OCI-LY1 (cell line): ENCODE data around the gene CCK.

Experiments used
- H2AFZ ChIP-seq: fragments of 200-600 bp; sonication (generic), shearing (Covaris generic); 2 replicates; pipeline ENCODE4 v1.6.0; 2014; ENCODE audit warnings: antibody characterized with exemption, mild to moderate bottlenecking, low read length
- H3F3A ChIP-seq: fragments of 200-600 bp; sonication (generic), shearing (Covaris generic); 2 replicates; pipeline ENCODE4 v1.6.0; 2014; ENCODE audit warnings: mild to moderate bottlenecking, antibody characterized with exemption, low read length, moderate library complexity; ENCODE audit not compliant: insufficient read depth
- H3K27ac ChIP-seq: fragments of 200-600 bp; sonication (generic); 2 replicates; pipeline ENCODE4 v1.5.1; 2014; ENCODE audit warnings: low read length, mixed run types, mild to moderate bottlenecking, low read depth; ENCODE audit not compliant: poor library complexity, severe bottlenecking
- H3K27me3 ChIP-seq: fragments of 200-600 bp; sonication (generic); 2 replicates; pipeline ENCODE4 v1.6.0; 2014; ENCODE audit warnings: antibody characterized with exemption, mild to moderate bottlenecking, low read length, moderate library complexity; ENCODE audit not compliant: insufficient read depth
- H3K36me3 ChIP-seq: fragments of 200-600 bp; sonication (generic); 2 replicates; pipeline ENCODE4 v1.6.1; 2014; ENCODE audit warnings: mild to moderate bottlenecking, antibody characterized with exemption, low read length, moderate library complexity, mixed read lengths; ENCODE audit not compliant: insufficient read depth
- H3K4me1 ChIP-seq: fragments of 200-600 bp; sonication (generic); 2 replicates; pipeline ENCODE4 v1.5.1; 2014; ENCODE audit warnings: mild to moderate bottlenecking, low read length, moderate library complexity; ENCODE audit not compliant: insufficient read depth, severe bottlenecking
- H3K4me2 ChIP-seq: fragments of 200-600 bp; sonication (generic), shearing (Covaris generic); 2 replicates; pipeline ENCODE4 v1.6.1; 2014; ENCODE audit warnings: low read length
- H3K4me3 ChIP-seq: fragments of 200-600 bp; sonication (generic); 2 replicates; pipeline ENCODE4 v1.5.1; 2014; ENCODE audit warnings: low read length, low read depth, mild to moderate bottlenecking, mixed read lengths; ENCODE audit not compliant: poor library complexity, severe bottlenecking
- H3K79me2 ChIP-seq: fragments of 200-600 bp; shearing (Covaris generic); 2 replicates; pipeline ENCODE4 v1.6.1; 2016; ENCODE audit warnings: mixed run types, low read length, mixed read lengths; ENCODE audit not compliant: insufficient read depth
- H3K9ac ChIP-seq: fragments of 200-600 bp; sonication (generic), shearing (Covaris generic); 2 replicates; pipeline ENCODE4 v1.6.1; 2014; ENCODE audit warnings: mild to moderate bottlenecking, low read length, mixed read lengths
- H3K9me2 ChIP-seq: fragments of 200-600 bp; sonication (generic), shearing (Covaris generic); 2 replicates; pipeline ENCODE4 v1.6.1; 2014; ENCODE audit warnings: low read depth, mild to moderate bottlenecking, low read length, mixed read lengths
- H3K9me3 ChIP-seq: fragments of 200-600 bp; shearing (Covaris generic); 2 replicates; pipeline ENCODE4 v1.6.1; 2014; ENCODE audit warnings: low read length, mixed read lengths
- H4K20me1 ChIP-seq: fragments of 200-600 bp; sonication (generic), shearing (Covaris generic); 2 replicates; pipeline ENCODE4 v1.6.0; 2016; ENCODE audit warnings: mild to moderate bottlenecking, low read length; ENCODE audit not compliant: insufficient read depth
- CTCF ChIP-seq: fragments of 200-600 bp; sonication (generic), shearing (Covaris generic); IDR thresholded peaks from 2 replicates; pipeline ENCODE4 v1.5.1; 2017; ENCODE audit warnings: mild to moderate bottlenecking, antibody characterized with exemption, low read length, moderate library complexity, mixed read lengths
- EZH2 ChIP-seq: fragments of 200-600 bp; sonication (generic), shearing (Covaris generic); IDR thresholded peaks from 2 replicates; pipeline ENCODE4 v1.8.0; 2017; ENCODE audit warnings: borderline replicate concordance, mixed run types, mild to moderate bottlenecking, antibody characterized with exemption, low read length, moderate library complexity, mixed read lengths

Gene CCK

GRCh38 chr3:42256135-42256819, 9.7 kb downstream of the CCK start:
- Histone ChIP-seq H3K4me1 (no peaks in the 10 kb centered on the region), H3K9ac (no peak overlapping the region), H3K36me3 (no peaks in the 10 kb centered on the region), H3K79me2 (no peaks in the 10 kb centered on the region), H3K4me2 (no peak overlapping the region), H3K27me3 (no peaks in the 10 kb centered on the region), H2AFZ (no peak overlapping the region), H3F3A (no peaks in the 10 kb centered on the region), H3K9me3 (no peaks in the 10 kb centered on the region), H3K9me2 (no peaks in the 10 kb centered on the region), H3K27ac (no peak overlapping the region), H3K4me3 (no peak overlapping the region), H4K20me1 (no peaks in the 10 kb centered on the region)
- TF ChIP-seq CTCF (no peak), EZH2 (no peak)

- no peaks in the 10 kb centered on the region for H3K4me1 ChIP-seq
- no peaks in the 10 kb centered on the region for H3K9me2 ChIP-seq
- H3K4me3 ChIP-seq: no peak overlapping the region
- no peak overlapping the region for H2AFZ ChIP-seq
- TF ChIP-seq EZH2: no peak
- no peak for TF ChIP-seq CTCF
- no peak overlapping the region for H3K9ac ChIP-seq
- no peaks in the 10 kb centered on the region for H3K27me3 ChIP-seq
- no peaks in the 10 kb centered on the region for H3K79me2 ChIP-seq
- H3K27ac ChIP-seq: no peak overlapping the region
- no peaks in the 10 kb centered on the region for H3F3A ChIP-seq
- no peaks in the 10 kb centered on the region for H3K9me3 ChIP-seq
- H3K36me3 ChIP-seq: no peaks in the 10 kb centered on the region
- H4K20me1 ChIP-seq: no peaks in the 10 kb centered on the region
- H3K4me2 ChIP-seq: no peak overlapping the region
Measured at GRCh38 chr3:42254566-42254965, 11.4 kb downstream of the CCK start.

DNA sequence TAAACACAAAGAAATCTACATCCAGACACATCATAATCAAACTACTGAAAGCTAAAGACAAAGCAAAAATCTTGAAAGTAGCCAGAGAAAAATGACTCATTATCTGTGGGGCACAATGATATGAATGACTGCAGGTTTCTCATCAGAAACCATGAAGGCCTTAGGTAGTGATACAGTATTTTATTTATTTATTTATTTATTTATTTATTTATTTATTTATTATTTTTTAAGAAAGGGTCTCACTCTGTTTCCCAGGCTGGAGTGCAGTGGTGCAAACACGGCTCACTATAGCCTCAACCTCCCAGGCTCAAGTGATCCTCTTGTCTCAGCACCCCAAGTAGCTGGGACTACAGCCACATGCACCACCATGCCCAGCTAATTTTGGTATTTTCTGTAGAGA, 15.2 kb downstream of the CCK start:
- H3K4me2 ChIP-seq: no peak overlapping the region
- no peaks in the 10 kb centered on the region for H3F3A ChIP-seq
- H3K9me3 ChIP-seq: no peaks in the 10 kb centered on the region
- no peaks in the 10 kb centered on the region for H3K4me1 ChIP-seq
- no peak overlapping the region for H3K9ac ChIP-seq
- H4K20me1 ChIP-seq: no peaks in the 10 kb centered on the region
- H3K9me2 ChIP-seq: no peaks in the 10 kb centered on the region
- no peak overlapping the region for H3K4me3 ChIP-seq
- no peaks in the 10 kb centered on the region for H3K27me3 ChIP-seq
- H3K27ac ChIP-seq: no peak overlapping the region
- TF ChIP-seq CTCF (no peak), EZH2 (no peak)
- H2AFZ ChIP-seq: no peak overlapping the region
- no peaks in the 10 kb centered on the region for H3K79me2 ChIP-seq
- no peaks in the 10 kb centered on the region for H3K36me3 ChIP-seq
